ENCODE measurements around the gene MMP17. TPM values are rescaled to one million over a fixed set of nuclear protein-coding genes. Genes with fewer than 3 reads are reported as not detected.
"Not testable (repeated sequence)": the region's sequence is repeated elsewhere in the genome, so short reads cannot be mapped to it uniquely, and the experiment has no call there.

MMP17 gene
- total RNA-seq, 1 donor from 2014 or later, result 40.1 TPM

DNA sequence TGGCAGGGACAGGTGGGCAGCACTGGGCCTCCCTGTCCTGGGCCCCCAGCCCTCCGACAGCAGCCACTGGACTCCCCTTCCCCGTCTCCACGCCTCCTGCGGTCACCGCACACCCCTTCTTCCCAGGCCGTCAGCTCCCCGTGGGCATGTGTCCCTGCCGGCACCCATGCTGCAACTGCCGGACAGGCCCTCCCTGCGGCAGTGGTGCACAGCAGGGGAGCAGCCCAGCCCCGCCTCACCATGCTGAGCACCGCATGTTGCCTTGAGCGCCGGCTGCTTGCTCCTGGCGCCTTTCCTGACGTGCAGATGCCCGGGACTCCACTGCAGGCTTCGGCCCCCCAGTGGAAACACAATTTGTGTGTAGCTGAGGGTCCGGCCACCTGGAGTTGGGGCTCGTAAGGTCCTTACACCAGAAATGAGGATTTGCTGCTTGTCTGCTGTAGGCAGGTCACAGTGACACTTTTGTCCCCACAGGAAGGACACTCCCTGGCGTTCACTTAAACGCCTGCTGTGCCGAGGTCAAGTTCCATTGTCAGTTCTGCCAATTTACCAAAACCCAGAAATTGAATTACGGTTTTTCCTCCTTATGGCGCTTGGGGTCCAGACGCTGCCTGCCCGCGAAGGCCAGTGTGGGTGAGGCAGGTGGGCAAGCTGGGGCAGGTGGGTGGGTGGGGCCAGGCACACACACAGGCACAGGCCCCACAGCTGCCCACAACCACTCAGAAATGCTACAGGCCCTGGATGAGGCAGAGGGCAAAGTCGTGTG lies 28.2 kb upstream of the MMP17 start:
- no peak for DNase-seq (ENCODE audit: low read depth)

DNA sequence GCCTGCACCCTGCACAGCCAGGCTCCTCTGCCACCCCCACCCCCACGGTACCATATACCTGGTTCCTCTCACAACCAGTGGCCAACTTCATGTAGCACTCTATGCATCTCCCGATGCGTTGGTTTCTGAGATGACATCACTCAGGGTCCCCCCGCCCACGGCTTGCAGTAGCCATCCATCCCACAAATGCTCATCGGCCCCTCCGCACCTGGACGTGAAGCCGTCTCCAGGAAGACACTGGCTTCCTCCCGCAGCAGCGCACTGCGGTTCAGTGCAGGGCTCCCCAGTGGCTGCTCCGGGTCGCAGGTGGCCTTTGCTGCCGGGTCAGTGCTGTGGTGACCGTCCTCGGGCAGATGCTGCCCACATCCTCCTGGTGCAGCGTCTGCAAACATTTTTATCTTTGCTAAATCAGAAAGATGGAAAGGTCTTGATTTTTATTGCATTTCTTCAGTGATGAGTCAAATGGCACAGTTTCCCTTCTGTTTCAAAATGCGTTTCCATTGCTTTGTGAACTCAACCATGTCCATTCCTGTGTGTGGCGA lies 27.5 kb upstream of the MMP17 start:
- no peak for DNase-seq (ENCODE audit: low read depth)

DNA sequence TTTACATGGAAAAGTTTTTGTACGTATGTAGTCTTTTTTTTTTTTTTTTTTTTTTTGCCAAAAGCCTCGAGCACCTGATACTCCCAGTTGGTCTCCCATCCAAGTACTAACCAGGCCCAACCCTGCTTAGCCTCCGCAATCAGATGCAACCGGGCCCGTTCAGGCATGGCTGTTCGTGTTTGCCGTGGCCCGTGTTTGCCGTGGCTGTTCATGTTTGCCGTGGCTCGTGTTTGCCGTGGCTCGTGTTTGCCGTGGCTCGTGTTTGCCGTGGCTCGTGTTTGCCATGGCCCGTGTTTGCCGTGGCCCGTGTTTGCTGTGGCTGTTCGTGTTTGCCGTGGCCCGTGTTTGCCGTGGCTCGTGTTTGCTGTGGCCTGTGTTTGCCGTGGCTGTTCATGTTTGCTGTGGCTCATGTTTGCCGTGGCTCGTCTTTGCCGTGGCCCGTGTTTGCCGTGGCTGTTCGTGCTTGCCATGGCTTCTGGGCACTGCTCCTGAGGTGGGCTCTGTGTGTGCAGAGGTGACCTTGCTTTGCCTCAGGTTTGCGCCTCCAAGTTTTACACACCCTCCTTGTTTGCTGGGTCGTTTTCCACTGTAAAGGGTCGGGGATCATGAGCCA lies 26.8 kb upstream of the MMP17 start:
- no peak for DNase-seq (ENCODE audit: low read depth)

DNA sequence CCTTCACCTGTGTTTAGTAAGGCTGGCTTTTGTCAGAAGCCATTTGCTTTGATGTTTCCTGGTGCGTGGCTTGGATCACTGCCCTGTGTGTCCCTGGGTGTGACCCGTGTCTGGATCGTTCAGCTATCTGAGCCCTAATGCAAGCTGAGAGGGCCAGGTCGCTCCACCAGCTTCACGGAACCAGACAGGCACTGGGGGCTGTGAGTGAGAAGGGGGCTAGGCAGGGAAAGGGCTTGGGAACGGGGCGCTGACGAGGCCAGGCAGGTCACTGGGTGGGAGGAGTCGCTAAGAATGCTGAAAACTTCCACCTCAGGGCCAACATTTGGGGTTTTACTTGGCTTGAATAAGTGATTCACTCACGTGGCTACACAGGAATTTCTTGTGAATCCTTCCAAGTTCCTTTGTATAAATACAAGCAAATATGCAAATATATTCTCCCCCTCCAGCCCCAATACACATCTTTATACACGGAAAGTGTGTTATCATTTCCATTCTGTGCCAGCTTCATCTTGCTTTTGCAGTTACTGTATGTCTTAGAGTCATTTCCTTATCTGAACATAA lies 24.2 kb upstream of the MMP17 start:
- no peak for DNase-seq (ENCODE audit: low read depth)

DNA sequence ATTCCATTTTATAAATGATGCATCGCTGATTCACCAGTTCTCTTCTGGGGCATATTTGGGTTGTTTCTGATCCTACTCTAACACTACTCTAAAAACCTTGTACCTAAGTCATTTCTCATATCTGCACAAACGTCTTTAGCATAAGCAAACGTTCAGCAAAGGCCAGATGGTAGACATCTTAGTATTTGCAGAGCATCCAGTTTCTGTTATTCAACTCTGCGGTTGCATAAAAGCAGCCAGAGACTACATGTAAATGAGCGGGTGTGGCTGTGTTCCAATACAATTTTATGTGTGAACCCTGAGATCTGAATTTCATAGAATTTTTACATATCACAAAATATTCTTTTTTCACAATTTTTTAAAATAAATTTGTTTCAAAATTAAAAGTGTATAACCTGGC lies 22.8 kb upstream of the MMP17 start:
- no peak for DNase-seq (ENCODE audit: low read depth)

DNA sequence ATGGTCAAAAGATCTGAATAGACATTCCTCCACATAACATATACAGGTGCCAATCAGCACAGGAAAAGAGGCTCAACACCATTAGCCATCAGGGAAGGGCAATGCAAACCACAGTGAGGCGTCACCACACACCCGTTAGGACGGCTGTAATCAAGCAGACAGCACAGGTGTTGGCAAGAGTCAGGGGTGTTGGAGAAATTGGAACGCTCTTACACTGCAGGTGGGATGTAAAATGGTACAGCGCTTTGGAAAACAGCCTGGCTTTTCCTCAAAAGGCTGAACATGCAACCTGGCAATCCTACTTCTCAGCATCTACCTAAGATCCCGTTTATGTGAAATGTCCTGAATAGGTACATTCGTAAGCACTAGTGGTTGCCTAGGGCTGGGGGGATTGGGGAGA lies 21.5 kb upstream of the MMP17 start:
- DNase-seq (ENCODE audit: low read depth), result no peak

DNA sequence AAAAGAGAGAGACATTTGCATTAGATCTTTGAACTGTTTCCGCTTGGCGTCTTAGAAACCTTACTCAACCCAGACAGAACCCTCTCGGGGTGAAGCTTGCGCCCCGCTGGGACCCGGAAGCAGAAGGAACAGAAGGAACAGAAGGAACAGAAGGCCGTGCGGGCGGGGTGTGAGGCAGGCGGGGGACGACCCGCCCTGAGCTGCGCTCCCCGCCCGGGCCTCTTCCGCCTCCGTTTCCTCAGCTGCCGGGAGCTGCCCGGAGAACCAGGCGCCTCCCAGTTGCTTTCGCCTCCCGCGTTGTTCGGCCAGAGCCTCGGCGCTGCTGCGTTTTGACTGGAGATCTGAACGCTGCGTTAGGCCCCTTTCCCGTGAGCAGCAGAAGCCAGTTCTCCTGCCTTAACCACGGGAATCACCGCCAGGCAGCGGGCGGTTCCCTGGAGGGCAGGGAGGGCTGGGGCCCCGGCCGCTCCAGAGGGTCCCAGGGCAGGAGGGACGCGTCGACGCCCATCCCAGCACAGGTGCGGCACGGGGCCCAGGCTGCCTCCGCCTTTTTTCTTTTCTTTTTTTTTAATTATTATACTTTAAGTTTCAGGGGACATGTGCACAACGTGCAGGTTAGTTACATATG lies 19.3 kb upstream of the MMP17 start:
- DNase-seq (ENCODE audit: low read depth), result no peak

DNA sequence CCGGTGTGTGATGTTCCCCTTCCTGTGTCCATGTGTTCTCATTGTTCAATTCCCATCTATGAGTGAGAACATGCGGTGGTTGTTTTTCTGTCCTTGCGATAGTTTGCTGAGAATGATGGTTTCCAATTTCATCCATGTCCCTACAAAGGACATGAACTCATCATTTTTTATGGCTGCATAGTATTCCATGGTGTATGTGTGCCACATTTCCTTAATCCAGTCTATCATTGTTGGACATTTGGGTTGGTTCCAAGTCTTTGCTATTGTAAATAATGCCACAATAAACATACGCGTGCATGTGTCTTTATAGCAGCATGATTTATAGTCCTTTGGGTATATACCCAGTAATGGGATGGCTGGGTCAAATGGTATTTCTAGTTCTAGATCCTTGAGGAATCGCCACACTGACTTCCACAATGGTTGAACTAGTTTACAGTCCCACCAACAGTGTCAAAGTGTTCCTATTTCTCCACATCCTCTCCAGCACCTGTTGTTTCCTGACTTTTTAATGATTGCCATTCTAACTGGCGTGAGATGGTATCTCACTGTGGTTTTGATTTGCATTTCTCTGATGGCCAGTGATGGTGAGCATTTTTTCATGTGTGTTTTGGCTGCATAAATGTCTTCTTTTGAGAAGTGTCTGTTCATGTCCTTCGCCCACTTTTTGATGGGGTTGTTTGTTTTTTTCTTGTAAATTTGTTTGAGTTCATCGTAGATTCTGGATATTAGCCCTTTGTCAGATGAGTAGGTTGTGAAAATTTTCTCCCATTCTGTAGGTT lies 18.5 kb upstream of the MMP17 start:
- not testable (repeated sequence) for DNase-seq (ENCODE audit: low read depth)

DNA sequence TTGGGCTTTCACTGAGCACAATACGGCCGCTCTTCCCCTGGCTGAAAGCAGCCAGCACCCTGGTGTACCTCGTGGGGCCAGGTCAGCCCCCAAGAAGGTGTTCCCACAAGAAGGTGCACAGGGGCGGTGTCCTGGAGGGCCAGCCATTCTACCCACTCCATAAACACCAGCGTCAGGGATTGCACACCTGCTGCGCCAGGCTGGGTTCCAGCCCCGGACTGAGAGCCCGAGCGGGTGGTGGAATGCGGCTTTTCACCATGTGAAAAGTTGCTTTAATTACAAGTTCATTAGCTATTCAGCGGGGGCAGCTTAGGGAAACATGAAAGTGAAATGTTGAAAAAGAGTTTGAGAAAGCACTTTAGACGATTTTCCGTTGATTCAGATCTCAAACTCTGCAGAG lies 17.5 kb upstream of the MMP17 start:
- no peak for DNase-seq (ENCODE audit: low read depth)

DNA sequence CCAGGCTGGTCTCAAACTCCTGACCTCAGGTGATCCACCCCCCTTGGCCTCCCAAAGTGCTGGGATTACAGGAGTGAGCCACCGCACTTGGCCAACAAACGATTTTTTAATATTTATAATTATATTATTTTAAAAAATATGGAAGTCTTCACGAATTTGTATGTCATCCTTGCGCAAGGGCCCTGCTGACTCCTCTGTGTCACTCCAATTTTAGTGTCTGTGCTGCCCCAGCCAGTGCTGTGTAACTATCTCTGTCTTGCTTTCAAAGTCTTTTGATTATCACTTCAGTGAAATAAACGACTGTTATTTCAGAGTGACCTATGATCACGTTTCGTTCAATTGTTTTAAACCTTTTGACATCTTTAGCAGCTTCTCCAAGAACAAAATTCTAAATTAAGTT lies 13.1 kb upstream of the MMP17 start:
- no peak for DNase-seq (ENCODE audit: low read depth)

DNA sequence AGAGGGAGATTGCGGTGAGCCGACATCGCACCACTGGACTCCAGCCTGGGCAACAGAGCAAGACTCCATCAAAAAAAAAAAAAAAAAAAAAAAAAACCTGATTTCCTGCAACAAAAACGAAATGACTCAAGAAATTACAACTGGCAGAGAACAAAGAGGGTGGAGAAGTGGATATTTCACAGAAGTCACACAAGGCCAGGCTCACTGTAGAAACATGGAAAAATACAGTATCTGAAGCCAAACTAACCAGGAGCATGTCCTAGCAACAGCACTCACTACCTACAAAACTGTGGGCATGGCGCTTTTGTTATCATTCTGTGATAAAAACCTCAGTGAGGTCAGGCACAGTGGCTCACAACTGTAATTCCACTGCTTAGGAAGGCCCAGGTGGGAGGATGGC lies 11.7 kb upstream of the MMP17 start:
- DNase-seq (ENCODE audit: low read depth), result no peak

DNA sequence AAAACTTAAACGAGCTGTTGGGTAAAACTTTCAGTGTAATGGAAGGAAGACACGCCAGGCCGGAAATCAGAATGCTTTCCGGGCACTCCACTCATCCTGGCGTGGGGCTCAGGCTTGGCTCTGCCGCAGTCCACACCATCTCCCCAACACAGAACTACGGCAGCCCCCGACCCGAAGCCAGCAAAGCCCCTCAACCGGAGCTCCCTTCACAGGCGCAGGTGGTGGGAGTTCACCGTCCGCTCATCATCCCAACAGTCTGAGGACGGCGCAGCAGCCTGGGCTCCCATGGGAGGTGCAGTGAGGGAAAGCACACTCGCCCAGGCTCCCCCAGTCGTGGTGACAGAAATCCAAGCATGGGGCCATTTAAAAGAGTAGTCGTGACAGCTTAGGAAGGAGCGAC lies 11.0 kb upstream of the MMP17 start:
- DNase-seq (ENCODE audit: low read depth), result no peak

DNA sequence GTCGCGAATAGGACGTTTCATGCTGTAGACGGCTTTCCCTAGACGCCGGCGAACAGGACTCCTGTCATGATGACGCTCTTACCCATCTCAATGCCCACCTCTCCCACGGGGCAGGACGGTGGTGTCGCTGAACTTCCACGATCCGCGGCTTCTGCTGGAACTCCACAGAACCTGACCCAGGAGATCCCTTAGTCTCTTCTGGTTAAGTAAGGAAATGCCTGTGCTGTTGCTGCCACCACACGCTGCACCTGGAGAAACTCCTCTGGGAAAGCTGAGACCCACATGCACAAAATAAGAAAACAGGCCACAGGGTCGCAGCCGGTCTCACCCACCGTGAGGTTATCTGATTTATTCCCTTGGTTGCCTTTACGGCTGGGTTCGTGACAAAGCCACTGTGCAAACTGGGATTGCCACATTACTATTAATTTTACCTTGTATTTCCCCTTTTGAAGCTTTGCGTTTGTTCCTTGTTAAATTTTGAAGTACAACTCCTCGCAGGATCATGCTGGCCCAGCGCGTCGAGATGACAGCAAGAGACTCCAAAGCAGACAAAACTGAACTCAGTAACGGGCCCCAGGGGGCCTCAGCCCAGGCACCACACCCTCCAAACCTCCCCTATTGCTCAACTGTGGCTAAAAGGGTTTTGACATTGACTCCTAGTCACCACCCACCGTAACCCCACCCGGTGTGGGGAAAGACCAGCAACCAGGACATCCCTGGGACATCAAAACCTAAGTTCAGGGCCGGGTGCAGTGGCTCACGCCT lies 9.2 kb upstream of the MMP17 start:
- DNase-seq (ENCODE audit: low read depth), result no peak

DNA sequence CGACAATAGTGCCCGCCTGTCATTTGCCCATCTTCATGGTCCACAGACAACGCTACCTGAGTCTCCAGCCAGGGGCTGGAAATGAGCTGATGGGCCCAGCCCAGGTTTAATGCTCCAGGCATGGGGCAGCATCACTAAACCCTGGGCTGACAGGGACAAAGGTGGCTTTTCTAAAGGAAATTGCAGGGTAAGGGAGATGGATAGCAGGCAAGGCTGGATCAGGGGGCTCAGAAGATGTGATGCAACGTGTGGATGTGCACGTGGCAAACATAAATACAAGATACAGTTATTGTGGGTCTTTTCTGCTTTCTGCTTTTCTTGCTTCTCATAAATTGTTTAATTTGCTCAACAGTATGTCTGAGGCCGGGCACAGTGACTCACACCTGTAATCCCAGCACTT lies 3.7 kb upstream of the MMP17 start:
- DNase-seq (ENCODE audit: low read depth), result no peak

DNA sequence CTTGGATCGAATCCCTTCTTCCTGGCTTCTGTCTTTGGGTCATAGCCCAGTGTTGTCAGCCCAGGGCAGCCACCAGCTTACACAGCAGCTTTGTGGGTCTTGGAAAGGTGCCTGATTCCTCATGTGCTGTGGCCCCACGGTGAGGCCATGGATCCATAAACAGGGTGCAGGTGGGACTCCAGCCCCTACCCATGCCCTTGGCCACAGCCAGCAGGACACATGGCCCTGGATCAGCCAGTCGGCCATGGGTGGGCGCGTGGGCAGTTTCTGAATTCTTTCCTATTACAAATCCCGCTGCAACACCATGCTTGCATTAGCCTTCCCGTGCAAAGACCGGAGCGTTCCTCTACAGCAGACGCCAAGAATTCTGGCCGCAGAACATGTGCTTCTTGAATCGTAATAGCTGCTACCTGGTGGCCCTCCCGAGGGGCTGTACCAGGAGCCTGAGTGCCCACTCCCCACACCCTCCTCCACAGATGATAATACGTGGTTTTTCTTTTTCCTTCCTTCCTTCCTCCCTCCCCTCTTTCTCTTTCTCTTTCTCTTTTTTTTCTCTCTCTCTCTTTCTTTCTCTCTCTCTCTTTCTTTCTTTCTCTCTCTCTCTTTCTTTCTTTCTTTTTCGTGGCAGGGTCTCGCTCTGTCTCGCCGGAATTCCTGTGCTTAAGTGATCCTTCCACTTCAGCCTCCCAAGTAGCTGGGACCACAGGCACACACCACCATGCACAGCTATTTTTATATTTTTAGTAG lies 2.9 kb upstream of the MMP17 start:
- peak; percentile 84 for DNase-seq (ENCODE audit: low read depth)

DNA sequence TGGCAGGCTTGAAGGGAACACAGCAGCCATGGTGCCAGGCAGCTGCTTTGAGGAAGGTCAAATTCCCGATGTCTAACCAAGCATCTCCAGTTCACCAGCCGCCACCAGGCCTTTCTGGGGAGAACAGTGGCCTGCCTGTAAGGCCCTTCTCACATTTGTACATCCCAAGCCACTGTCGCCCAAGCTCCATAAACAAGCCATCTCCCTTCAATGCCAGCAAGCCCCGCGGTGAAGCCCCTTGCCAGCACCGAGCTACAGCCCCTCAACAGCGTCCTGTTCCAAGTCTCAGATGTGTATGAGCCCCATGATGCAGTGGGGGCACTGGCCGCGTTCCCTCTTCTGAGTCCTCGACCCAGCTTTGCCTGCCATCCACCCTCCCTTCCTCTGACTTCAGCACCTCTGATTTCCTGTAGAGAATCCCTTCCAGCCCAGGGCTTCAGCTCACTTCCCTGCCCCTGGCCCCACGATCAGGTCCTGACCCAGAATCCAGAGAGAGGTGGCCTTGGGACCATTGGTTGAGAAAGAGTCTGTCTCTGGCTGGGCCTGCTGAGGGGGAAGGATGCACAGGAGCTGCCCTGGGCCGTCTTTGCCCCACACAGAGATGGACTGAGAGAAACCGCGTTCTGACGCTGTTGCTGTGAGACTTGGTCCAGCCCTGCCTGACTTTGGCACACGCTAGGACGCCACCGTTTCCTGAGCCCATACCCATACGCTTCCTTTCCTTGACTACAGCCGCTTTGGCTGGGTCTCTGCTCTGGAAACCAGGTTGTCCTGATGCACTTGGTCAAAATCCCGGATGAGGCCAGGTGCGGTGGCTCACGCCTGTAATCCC lies 1.9 kb upstream of the MMP17 start:
- no peak for DNase-seq (ENCODE audit: low read depth)

DNA sequence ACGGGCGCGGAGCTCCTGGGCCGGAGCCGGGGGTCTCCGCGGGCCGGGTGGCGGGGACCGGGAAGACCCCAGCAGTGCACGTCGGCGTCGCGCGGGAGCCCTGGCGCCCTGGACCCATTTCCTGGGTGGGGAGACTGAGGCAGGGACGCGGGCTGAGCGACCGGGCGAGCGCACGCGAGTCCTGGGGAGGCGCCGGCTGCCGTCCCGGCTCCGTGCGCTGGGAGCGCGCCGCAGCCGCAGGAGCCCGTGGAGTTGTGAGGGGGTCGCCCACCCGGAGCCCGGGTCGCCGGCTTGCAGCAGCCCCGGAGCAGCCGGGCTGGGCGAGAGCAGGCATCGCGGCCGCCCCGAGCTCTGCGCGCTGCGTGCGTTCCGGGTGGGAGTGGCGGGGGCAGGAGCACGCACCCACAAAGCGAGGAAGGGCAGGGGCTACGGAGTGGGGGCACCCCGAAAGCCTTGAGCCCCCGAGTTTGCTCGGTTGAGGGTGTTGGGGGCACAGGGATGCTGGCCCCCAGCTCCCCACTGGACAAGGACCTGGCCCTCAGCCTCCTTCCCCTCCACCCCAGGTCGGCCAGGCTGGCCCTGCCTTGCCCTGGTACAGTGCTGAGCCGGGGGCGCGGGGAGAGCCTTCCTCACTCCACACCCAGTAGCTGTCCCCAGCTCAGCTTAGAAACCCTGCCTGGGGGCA lies 620 bp downstream of the MMP17 start:
- DNase-seq (ENCODE audit: low read depth), result no peak

DNA sequence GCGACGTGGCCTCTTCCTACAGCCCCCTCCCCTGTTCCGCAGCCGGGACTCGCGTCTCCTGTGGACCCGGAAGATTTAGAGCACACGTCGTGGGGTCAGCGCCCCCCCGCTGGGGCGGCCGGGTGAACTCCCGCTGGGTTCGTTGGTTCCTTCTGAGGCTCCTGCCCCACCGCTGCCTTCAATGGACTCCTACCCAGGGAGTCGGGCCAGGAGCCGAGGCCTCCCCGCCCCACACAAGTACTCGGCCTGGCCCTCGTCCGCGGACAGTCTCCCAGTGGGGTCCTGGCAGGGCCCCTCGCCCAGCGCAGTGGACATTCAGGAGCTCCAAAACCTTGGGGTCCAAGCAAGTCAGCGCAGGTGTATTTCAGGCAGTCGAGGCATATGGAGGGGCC lies 1.2 kb downstream of the MMP17 start:
- no peak for DNase-seq (ENCODE audit: low read depth)

All from myocyte (in vitro differentiated cells).